CD14-positive monocyte (primary cell): ENCODE data around the gene CTNNA2. TPM values are rescaled to one million over a fixed set of nuclear protein-coding genes. Genes with fewer than 3 reads are reported as not detected.

Experiments used
- DNase-seq, 3 donors: peaks; one replicate each; pipeline ENCODE4 v3.0.0-alpha.2; 2011 to 2022
- H2AFZ ChIP-seq: 2 replicates; pipeline ENCODE4 v1.6.0; 2012; ENCODE audit warnings: mild to moderate bottlenecking, low read depth, low read length, inconsistent platforms; ENCODE audit not compliant: insufficient read depth, poor library complexity, severe bottlenecking
- H3K27ac ChIP-seq, 2 donors: 1 replicate in 1 of 2; 2 replicates in 1 of 2; pipeline ENCODE4 v1.5.1; 2012 to 2013; ENCODE audit warnings: low read length in 2 of 2, control low read depth in 1 of 2, inconsistent platforms in 1 of 2, low read depth in 1 of 2, mild to moderate bottlenecking in 1 of 2
- H3K27me3 ChIP-seq, 2 donors: one replicate each; pipeline versions ENCODE4 v1.6.0 to v1.6.1; 2011 to 2013; ENCODE audit warnings: low read length in 2 of 2; ENCODE audit not compliant: control insufficient read depth in 2 of 2, insufficient read depth in 2 of 2
- H3K36me3 ChIP-seq, 2 donors: replicated peaks in 1 of 2; 1 replicate in 1 of 2; 2 replicates in 1 of 2; pipeline versions ENCODE4 v1.5.1 to v1.6.1; 2012 to 2013; ENCODE audit warnings: low read length in 2 of 2, control low read depth in 1 of 2, inconsistent platforms in 1 of 2, mild to moderate bottlenecking in 1 of 2; ENCODE audit not compliant: insufficient read depth in 2 of 2, control insufficient read depth in 1 of 2
- H3K4me1 ChIP-seq, 2 donors: 1 replicate in 1 of 2; 2 replicates in 1 of 2; pipeline versions ENCODE4 v1.5.1 to v1.6.1; 2012 to 2013; ENCODE audit warnings: low read length in 2 of 2, control low read depth in 1 of 2, inconsistent platforms in 1 of 2, mild to moderate bottlenecking in 1 of 2, moderate library complexity in 1 of 2; ENCODE audit not compliant: insufficient read depth in 2 of 2, control insufficient read depth in 1 of 2
- H3K4me2 ChIP-seq: replicated peaks from 2 replicates; pipeline ENCODE3; 2012; ENCODE audit warnings: low read length, moderate library complexity, mild to moderate bottlenecking; ENCODE audit not compliant: poor library complexity, severe bottlenecking; ENCODE audit errors: extremely low read depth
- H3K4me3 ChIP-seq, 3 experiments: fragments of 200-600 bp in 1 of 3; sonication (generic) in 1 of 3; replicated peaks in 1 of 3; 1 replicate in 2 of 3; 2 replicates in 1 of 3; pipeline ENCODE4 v1.5.1; 2011 to 2013; ENCODE audit warnings: low read length in 3 of 3, mild to moderate bottlenecking in 3 of 3, control low read depth in 2 of 3, low read depth in 2 of 3, inconsistent platforms in 1 of 3, moderate library complexity in 1 of 3
- H3K79me2 ChIP-seq: 2 replicates; pipeline ENCODE4 v1.6.0; 2012; ENCODE audit warnings: mild to moderate bottlenecking, control low read depth, inconsistent platforms, low read length, moderate library complexity; ENCODE audit not compliant: insufficient read depth
- H3K9ac ChIP-seq: 2 replicates; pipeline ENCODE4 v1.6.0; 2017; ENCODE audit warnings: low read length, mild to moderate bottlenecking; ENCODE audit not compliant: insufficient read depth, poor library complexity, severe bottlenecking
- H3K9me3 ChIP-seq, 2 donors: replicated peaks in 1 of 2; 1 replicate in 1 of 2; 2 replicates in 1 of 2; pipeline versions ENCODE4 v1.5.1 to v1.6.1; 2012 to 2013; ENCODE audit warnings: low read length in 2 of 2, control low read depth in 1 of 2; ENCODE audit not compliant: control insufficient read depth in 1 of 2, insufficient read depth in 1 of 2
- H4K20me1 ChIP-seq: 2 replicates; pipeline ENCODE4 v1.6.0; 2012; ENCODE audit warnings: mild to moderate bottlenecking, low read length, control low read depth, moderate library complexity; ENCODE audit not compliant: insufficient read depth
- H3K27ac Mint-ChIP-seq, 7 donors: one replicate each; pipeline ENCODE4 v1.8.0; 2020; ENCODE audit warnings: mild to moderate bottlenecking in 7 of 7, mixed read lengths in 7 of 7, moderate library complexity in 6 of 7, inconsistent platforms in 2 of 7
- H3K27me3 Mint-ChIP-seq, 3 donors: one replicate each; pipeline ENCODE4 v1.8.0; 2021 to 2022; ENCODE audit warnings: low read depth in 3 of 3, mild to moderate bottlenecking in 3 of 3, mixed read lengths in 3 of 3, moderate library complexity in 3 of 3, inconsistent platforms in 1 of 3
- H3K36me3 Mint-ChIP-seq, 2 donors: one replicate each; pipeline ENCODE4 v1.8.0; 2020; ENCODE audit warnings: mixed read lengths in 2 of 2, inconsistent platforms in 1 of 2, mild to moderate bottlenecking in 1 of 2
- H3K4me1 Mint-ChIP-seq: one replicate; pipeline ENCODE4 v1.8.0; 2020; ENCODE audit warnings: mild to moderate bottlenecking, mixed read lengths
- H3K4me3 Mint-ChIP-seq, 2 donors: one replicate each; pipeline ENCODE4 v1.8.0; 2020; ENCODE audit warnings: mild to moderate bottlenecking in 2 of 2, mixed read lengths in 2 of 2, moderate library complexity in 1 of 2
- H3K9me3 Mint-ChIP-seq, 7 donors: one replicate each; pipeline ENCODE4 v1.8.0; 2020 to 2022; ENCODE audit warnings: mixed read lengths in 7 of 7, mild to moderate bottlenecking in 6 of 7, moderate library complexity in 6 of 7, inconsistent platforms in 2 of 7
- WGBS: methylation state at CpG from one replicate; pipeline ENCODE4 v1.1.5; 2013; ENCODE audit warnings: missing lambda C conversion rate; ENCODE audit not compliant: insufficient coverage; 5-methylcytosine and 5-hydroxymethylcytosine counted together
- intact Hi-C, 2 donors: fragments of 100-400 bp; cut with micrococcal nuclease; formaldehyde crosslinking; loops; one replicate each; pipeline versions ENCODE4 v1.15.0 to v1.15.1; 2023
- polyA plus RNA-seq, 3 donors: library from polyadenylated mRNA; depleted of rRNA in 1 of 3; unstranded in 2 of 3; stranded (reverse) in 1 of 3; fragments of 300-500 nt in 2 of 3; fragments of >200 nt in 1 of 3; fragmentation: Illumina TruSeq in 2 of 3; gene quantifications; 1 replicate in 2 of 3; 2 replicates in 1 of 3; pipeline ENCODE4 v1.2.3, GENCODE V29; 2012 to 2021
- TF ChIP-seq, protein P1 (sequence below): fragments of 200-600 bp; IDR thresholded peaks from one replicate; pipeline ENCODE4 v1.8.0; 2022; ENCODE audit warnings: antibody characterized with exemption, mild to moderate bottlenecking

Gene CTNNA2
- polyA plus RNA-seq, 3 donors: not detected

- no peak overlapping the region for H3K4me2 ChIP-seq
- H3K4me3 ChIP-seq: no peak overlapping the region
- Mint-ChIP-seq H3K27ac (no peak overlapping the region), H3K36me3 (no peaks in the 10 kb centered on the region), H3K27me3 (no peaks in the 10 kb centered on the region), H3K9me3 (peaks cover 0 to 8% (median 1%) of the 10 kb centered on the region in 7 donors), H3K4me1 (no peaks in the 10 kb centered on the region), H3K4me3 (no peak overlapping the region)
- H3K9ac ChIP-seq: no peak overlapping the region
- H3K36me3 ChIP-seq: no peaks in the 10 kb centered on the region
- no peaks in the 10 kb centered on the region for H4K20me1 ChIP-seq
- no peak for DNase-seq
- H3K79me2 ChIP-seq: no peaks in the 10 kb centered on the region
- H3K27ac ChIP-seq: no peak overlapping the region
- intact Hi-C loops: no loop called here
- H3K27me3 ChIP-seq: no peaks in the 10 kb centered on the region
- TF ChIP-seq, protein P1, sequence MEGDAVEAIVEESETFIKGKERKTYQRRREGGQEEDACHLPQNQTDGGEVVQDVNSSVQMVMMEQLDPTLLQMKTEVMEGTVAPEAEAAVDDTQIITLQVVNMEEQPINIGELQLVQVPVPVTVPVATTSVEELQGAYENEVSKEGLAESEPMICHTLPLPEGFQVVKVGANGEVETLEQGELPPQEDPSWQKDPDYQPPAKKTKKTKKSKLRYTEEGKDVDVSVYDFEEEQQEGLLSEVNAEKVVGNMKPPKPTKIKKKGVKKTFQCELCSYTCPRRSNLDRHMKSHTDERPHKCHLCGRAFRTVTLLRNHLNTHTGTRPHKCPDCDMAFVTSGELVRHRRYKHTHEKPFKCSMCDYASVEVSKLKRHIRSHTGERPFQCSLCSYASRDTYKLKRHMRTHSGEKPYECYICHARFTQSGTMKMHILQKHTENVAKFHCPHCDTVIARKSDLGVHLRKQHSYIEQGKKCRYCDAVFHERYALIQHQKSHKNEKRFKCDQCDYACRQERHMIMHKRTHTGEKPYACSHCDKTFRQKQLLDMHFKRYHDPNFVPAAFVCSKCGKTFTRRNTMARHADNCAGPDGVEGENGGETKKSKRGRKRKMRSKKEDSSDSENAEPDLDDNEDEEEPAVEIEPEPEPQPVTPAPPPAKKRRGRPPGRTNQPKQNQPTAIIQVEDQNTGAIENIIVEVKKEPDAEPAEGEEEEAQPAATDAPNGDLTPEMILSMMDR: no peak
- peaks cover 0 to 7% of the 10 kb centered on the region in 2 donors for H3K9me3 ChIP-seq
- H2AFZ ChIP-seq: no peak overlapping the region
- H3K4me1 ChIP-seq: no peaks in the 10 kb centered on the region
- WGBS: 90% methylated on average over 2 of the region's 3 CpGs
Observed at GRCh38 chr2:80517316-80517715, 1004.5 kb downstream of the CTNNA2 start.

DNA sequence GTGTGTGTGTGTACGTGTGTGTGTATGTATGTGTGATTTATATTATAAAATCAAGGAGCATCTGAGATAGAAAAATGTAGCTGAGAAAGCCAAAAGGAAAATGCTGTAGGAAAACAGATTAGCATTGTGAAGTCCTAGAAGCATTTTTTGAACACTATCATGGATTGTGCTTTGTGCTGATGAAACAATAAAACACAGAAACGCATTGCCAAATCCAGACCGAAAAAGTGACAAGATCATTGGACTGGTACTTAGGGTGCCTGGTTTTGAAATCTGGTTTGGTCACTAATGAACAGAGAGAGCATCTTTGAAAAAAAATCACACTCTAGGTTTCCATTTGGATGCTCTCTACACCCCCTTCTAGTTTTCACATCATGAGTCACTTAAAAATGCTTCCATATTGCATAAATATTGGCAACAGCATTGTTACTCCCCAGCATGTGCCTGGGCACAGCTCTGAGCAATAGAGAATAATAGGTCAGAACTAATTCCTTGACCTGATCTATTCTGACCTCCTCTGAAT is 1006.3 kb downstream of the CTNNA2 start:
- intact Hi-C loops: no loop called here
- Histone ChIP-seq H3K36me3 (no peaks in the 10 kb centered on the region), H2AFZ (no peak overlapping the region), H3K79me2 (no peaks in the 10 kb centered on the region), H3K9me3 (peaks cover 0 to 4% of the 10 kb centered on the region in 2 donors), H4K20me1 (no peaks in the 10 kb centered on the region), H3K4me3 (no peak overlapping the region), H3K4me2 (no peak overlapping the region), H3K4me1 (no peaks in the 10 kb centered on the region), H3K9ac (no peak overlapping the region), H3K27ac (no peak overlapping the region), H3K27me3 (no peaks in the 10 kb centered on the region)
- TF ChIP-seq, protein P1: no peak
- H3K4me3 Mint-ChIP-seq: no peak overlapping the region
- no peak overlapping the region for H3K27ac Mint-ChIP-seq
- DNase-seq: no peak
- 77% methylated on average over 2 of the region's 3 CpGs for WGBS
- no peaks in the 10 kb centered on the region for H3K36me3 Mint-ChIP-seq
- H3K27me3 Mint-ChIP-seq: no peaks in the 10 kb centered on the region
- H3K4me1 Mint-ChIP-seq: no peaks in the 10 kb centered on the region
- H3K9me3 Mint-ChIP-seq: peaks cover 0 to 7% (median 1%) of the 10 kb centered on the region in 7 donors
